Gastroesophageal sphincter (tissue), 4 donors: ENCODE results near the gene RNU6-8. TPM values are rescaled to one million over a fixed set of nuclear protein-coding genes. Genes with fewer than 3 reads are reported as not detected.

Experiments
- ATAC-seq: fragments of 150-250 bp; one replicate; pipeline ENCODE4 v1.9.1; 2016; ENCODE audit warnings: mild to moderate bottlenecking, moderate library complexity
- H3K27ac ChIP-seq, 4 donors: fragments of 200-600 bp; sonication (generic) in 3 of 4; 1 replicate in 3 of 4; 2 replicates in 1 of 4; pipeline ENCODE4 v1.5.1; 2016 to 2019
- H3K27me3 ChIP-seq: fragments of 200-600 bp; sonication (generic); one replicate; pipeline ENCODE4 v1.5.1; 2019
- H3K36me3 ChIP-seq, 2 donors: fragments of 200-600 bp; sonication (generic); one replicate each; pipeline ENCODE4 v1.5.1; 2019; ENCODE audit warnings: control low read depth in 1 of 2
- H3K4me1 ChIP-seq, 3 donors: fragments of 200-600 bp; sonication (generic); 1 replicate in 2 of 3; 2 replicates in 1 of 3; pipeline ENCODE4 v1.5.1; 2016 to 2019; ENCODE audit warnings: control low read depth in 2 of 3
- H3K4me3 ChIP-seq, 2 donors: fragments of 200-600 bp; sonication (generic); one replicate each; pipeline ENCODE4 v1.5.1; 2019; ENCODE audit warnings: mild to moderate bottlenecking in 1 of 2, moderate library complexity in 1 of 2
- H3K9me3 ChIP-seq, 3 donors: fragments of 200-600 bp; sonication (generic); one replicate each; pipeline ENCODE4 v1.5.1; 2017 to 2019; ENCODE audit warnings: control low read depth in 2 of 3
- CTCF ChIP-seq, 4 experiments: fragments of 200-600 bp in 2 of 4; fragments of 450-650 bp in 2 of 4; sonication (generic) in 1 of 4; IDR thresholded peaks; one replicate each; pipeline ENCODE4 v1.5.1; 2017 to 2019; ENCODE audit warnings: antibody characterized with exemption in 4 of 4, mild to moderate bottlenecking in 2 of 4, moderate library complexity in 2 of 4
- EP300 ChIP-seq: sonication (generic); formaldehyde crosslinking; IDR thresholded peaks from one replicate; pipeline ENCODE4 v1.6.1; 2017; ENCODE audit warnings: antibody characterized with exemption, mild to moderate bottlenecking
- POLR2A ChIP-seq, 2 donors: fragments of 450-650 bp; IDR thresholded peaks; one replicate each; pipeline ENCODE4 v1.6.1; 2017; ENCODE audit warnings: antibody characterized with exemption in 2 of 2, mild to moderate bottlenecking in 2 of 2, moderate library complexity in 1 of 2
- POLR2AphosphoS5 ChIP-seq: sonication (generic); formaldehyde crosslinking; IDR thresholded peaks from one replicate; pipeline ENCODE4 v1.6.1; 2017; ENCODE audit warnings: antibody characterized with exemption
- WGBS, 2 donors: methylation state at CpG; one replicate each; pipeline ENCODE4 v1.1.5; 2018; ENCODE audit warnings: low coverage in 1 of 2; 5-methylcytosine and 5-hydroxymethylcytosine counted together
- total RNA-seq, 4 donors: library from RNA; depleted of rRNA; stranded (reverse); fragments of >200 nt; gene quantifications; one replicate each; pipeline ENCODE4 v1.1.0, GENCODE V29; 2016

Gene RNU6-8
- total RNA-seq, 4 donors from 2014 or later = not detected

DNA sequence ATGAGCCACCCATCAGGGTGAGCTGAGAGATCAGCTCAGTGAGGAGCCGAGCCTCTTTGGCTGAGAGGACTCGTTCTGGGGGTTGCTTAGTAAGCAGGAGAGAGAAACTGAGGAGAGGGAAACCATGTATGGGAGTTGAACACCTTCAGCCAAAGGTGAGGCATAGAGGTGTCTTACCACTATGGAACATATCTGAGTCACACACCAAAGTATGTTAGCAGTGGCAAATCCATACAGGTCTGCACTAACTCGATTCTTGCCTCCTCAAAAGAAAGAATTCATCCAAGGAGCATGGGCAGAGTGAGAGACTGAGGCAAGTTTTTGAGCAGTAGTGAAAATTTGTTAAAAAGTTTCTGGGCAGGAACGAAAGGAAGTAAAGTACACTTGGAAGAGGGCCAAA is 46.7 kb upstream of the RNU6-8 start:
- no peaks in the 10 kb centered on the region for H3K27me3 ChIP-seq
- no peaks in the 10 kb centered on the region for H3K9me3 ChIP-seq
- no peak overlapping the region for H3K27ac ChIP-seq
- H3K36me3 ChIP-seq = no peaks in the 10 kb centered on the region
- H3K4me1 ChIP-seq = peaks cover 0 to 32% (median 0%) of the 10 kb centered on the region in 3 donors
- ATAC-seq = no peak
- 74 to 100% methylated on average over 2 of the region's 4 CpGs for WGBS, 2 donors
- TF ChIP-seq CTCF (IDR thresholded peaks at IDR 0.05) (no peak), POLR2AphosphoS5 (no peak), EP300 (no peak), POLR2A (IDR thresholded peaks at IDR 0.05) (no peak)
- H3K4me3 ChIP-seq = no peak overlapping the region

- no peak for TF ChIP-seq POLR2A (IDR thresholded peaks at IDR 0.05)
- TF ChIP-seq EP300 = no peak
- TF ChIP-seq POLR2AphosphoS5 = no peak
- no peaks in the 10 kb centered on the region for H3K36me3 ChIP-seq
- H3K4me3 ChIP-seq = no peak overlapping the region
- H3K27ac ChIP-seq = no peak overlapping the region
- no peak for ATAC-seq
- 74 to 76% methylated on average over 3 to 5 of the region's 5 CpGs for WGBS, 2 donors
- H3K4me1 ChIP-seq = peaks cover 0 to 28% (median 0%) of the 10 kb centered on the region in 3 donors
- no peaks in the 10 kb centered on the region for H3K9me3 ChIP-seq
- H3K27me3 ChIP-seq = no peaks in the 10 kb centered on the region
Measured at GRCh38 chr14:32249371-32249770, 46.3 kb upstream of the RNU6-8 start.

- WGBS, 2 donors = no CpG with 5 or more reads among the region's 5 CpGs
- Histone ChIP-seq H3K36me3 (no peaks in the 10 kb centered on the region), H3K9me3 (no peaks in the 10 kb centered on the region), H3K4me1 (peaks cover 0 to 12% (median 0%) of the 10 kb centered on the region in 3 donors), H3K27ac (no peak overlapping the region), H3K4me3 (no peak overlapping the region), H3K27me3 (no peaks in the 10 kb centered on the region)
- ATAC-seq = no peak
- TF ChIP-seq EP300 = no peak
- TF ChIP-seq POLR2AphosphoS5 = no peak
- no peak for TF ChIP-seq POLR2A (IDR thresholded peaks at IDR 0.05)
- no peak for TF ChIP-seq CTCF (IDR thresholded peaks at IDR 0.05)
Measured at GRCh38 chr14:32246751-32247150, 43.7 kb upstream of the RNU6-8 start.

GRCh38 chr14:32244404-32244803 is 41.3 kb upstream of the RNU6-8 start:
- TF ChIP-seq POLR2A (IDR thresholded peaks at IDR 0.05) = no peak
- no peak for TF ChIP-seq EP300
- TF ChIP-seq CTCF (IDR thresholded peaks at IDR 0.05) = no peak
- TF ChIP-seq POLR2AphosphoS5 = no peak
- ATAC-seq = no peak
- no peaks in the 10 kb centered on the region for H3K36me3 ChIP-seq
- no peaks in the 10 kb centered on the region for H3K27me3 ChIP-seq
- no peaks in the 10 kb centered on the region for H3K4me1 ChIP-seq
- H3K27ac ChIP-seq = no peak overlapping the region
- no peak overlapping the region for H3K4me3 ChIP-seq
- H3K9me3 ChIP-seq = no peaks in the 10 kb centered on the region

DNA sequence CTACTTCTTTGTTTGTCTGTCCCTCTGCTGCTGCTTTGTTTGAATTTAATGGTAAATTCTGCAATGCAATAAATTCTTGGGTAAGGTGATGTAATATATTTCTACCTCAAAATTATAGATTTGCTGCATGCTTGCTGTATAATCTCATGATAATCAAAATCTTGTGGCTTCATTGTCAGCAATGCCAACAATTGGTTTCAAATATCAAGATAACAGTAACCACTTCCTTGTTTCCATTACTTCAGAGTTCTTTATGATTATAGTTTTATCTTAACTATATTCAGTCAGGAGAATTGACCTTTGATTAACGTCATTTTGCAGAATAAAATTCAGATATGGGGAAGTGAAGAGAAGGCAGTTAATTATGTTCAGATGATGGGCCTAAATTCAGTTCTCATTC is 30.2 kb upstream of the RNU6-8 start:
- 60 to 83% methylated on average over 1 of the region's 1 CpG for WGBS, 2 donors
- no peak for ATAC-seq
- no peaks in the 10 kb centered on the region for H3K36me3 ChIP-seq
- H3K27ac ChIP-seq = no peak overlapping the region
- no peaks in the 10 kb centered on the region for H3K9me3 ChIP-seq
- H3K27me3 ChIP-seq = no peaks in the 10 kb centered on the region
- TF ChIP-seq CTCF (IDR thresholded peaks at IDR 0.05) = no peak
- TF ChIP-seq POLR2A (IDR thresholded peaks at IDR 0.05) = no peak
- no peak for TF ChIP-seq EP300
- TF ChIP-seq POLR2AphosphoS5 = no peak
- peaks cover 0 to 23% (median 0%) of the 10 kb centered on the region in 3 donors for H3K4me1 ChIP-seq
- H3K4me3 ChIP-seq = no peak overlapping the region
